ENCODE data around the gene RUFY1.
"Not testable (repeated sequence)": the region's sequence is repeated elsewhere in the genome, so short reads cannot be mapped to it uniquely, and the experiment has no call there.

Gene RUFY1

GRCh38 chr5:179620293-179620692, 69.9 kb downstream of the RUFY1 start:
- H3K4me3 ChIP-seq (ENCODE audit: low read depth, low read length): peak overlapping the region; percentile 80
- no peak for TF ChIP-seq CTCF (IDR thresholded peaks at IDR 0.05; ENCODE audit: low read depth, low read length)

GRCh38 chr5:179620703-179621350, 70.5 kb downstream of the RUFY1 start:
- peak overlapping the region; percentile 80 for H3K4me3 ChIP-seq (ENCODE audit: low read depth, low read length)
- no peak for TF ChIP-seq CTCF (IDR thresholded peaks at IDR 0.05; ENCODE audit: low read depth, low read length)

- peak overlapping the region; percentile 80 for H3K4me3 ChIP-seq (ENCODE audit: low read depth, low read length)
- no peak for TF ChIP-seq CTCF (IDR thresholded peaks at IDR 0.05; ENCODE audit: low read depth, low read length)
These were observed 71.3 kb downstream of the RUFY1 start for GRCh38 chr5:179621551-179622214.

- no peak for TF ChIP-seq CTCF (IDR thresholded peaks at IDR 0.05; ENCODE audit: low read depth, low read length)
- H3K4me3 ChIP-seq (ENCODE audit: low read depth, low read length): peak within 1 kb of the TSS; percentile 80
These were observed 72.9 kb downstream of the RUFY1 start, which contains the start of gene HNRNPH1 for GRCh38 chr5:179623003-179623905. HNRNPH1 (minus strand) TSS chr5:179623671; CDS start chr5:179623133, 538 bp downstream.

GRCh38 chr5:179623906-179624741, 73.8 kb downstream of the RUFY1 start:
- peak overlapping the region; percentile 57 for H3K4me3 ChIP-seq (ENCODE audit: low read depth, low read length)
- no peak for TF ChIP-seq CTCF (IDR thresholded peaks at IDR 0.05; ENCODE audit: low read depth, low read length)

- TF ChIP-seq CTCF (IDR thresholded peaks at IDR 0.05; ENCODE audit: low read depth, low read length): no peak
- no peak overlapping the region for H3K4me3 ChIP-seq (ENCODE audit: low read depth, low read length)
These were observed 74.5 kb downstream of the RUFY1 start for GRCh38 chr5:179624841-179625271.

- H3K4me3 ChIP-seq (ENCODE audit: low read depth, low read length): peak overlapping the region; percentile 45
These were observed 83.4 kb downstream of the RUFY1 start for GRCh38 chr5:179633501-179634369.

GRCh38 chr5:179634370-179635172, 84.2 kb downstream of the RUFY1 start:
- H3K4me3 ChIP-seq (ENCODE audit: low read depth, low read length): not testable (repeated sequence)

- not testable (repeated sequence) for H3K4me3 ChIP-seq (ENCODE audit: low read depth, low read length)
These were observed 88.9 kb downstream of the RUFY1 start for GRCh38 chr5:179639296-179639695.

Measured in WI38 (cell line).